H1 (cell line): ENCODE measurements around the gene ZNF280B.

Source experiments
- ATF3 ChIP-seq: IDR thresholded peaks from 2 replicates; pipeline ENCODE4 v1.6.1; 2011; ENCODE audit warnings: low read depth, mild to moderate bottlenecking, low read length; ENCODE audit not compliant: insufficient read depth
- CBX8 ChIP-seq: fragments of 300-800, 300-1000 bp; sonication (generic); IDR thresholded peaks from 2 replicates; pipeline ENCODE4 v1.7.1; 2016; ENCODE audit warnings: low read depth, low read length, borderline replicate concordance
- CEBPB ChIP-seq: IDR thresholded peaks from 2 replicates; pipeline ENCODE4 v1.6.1; 2012; ENCODE audit warnings: low read depth, low read length
- CHD1 ChIP-seq: IDR thresholded peaks from 2 replicates; pipeline ENCODE4 v1.6.1; 2012; ENCODE audit warnings: low read depth, low read length, improper control_type of control experiment
- CTCF ChIP-seq, 3 experiments: IDR thresholded peaks; 1 replicate in 2 of 3; 2 replicates in 1 of 3; pipeline versions ENCODE4 v1.5.1 to v1.6.1; 2011; ENCODE audit warnings: low read length in 3 of 3, mild to moderate bottlenecking in 3 of 3, inconsistent platforms in 2 of 3, low read depth in 1 of 3, moderate library complexity in 1 of 3; ENCODE audit not compliant: insufficient read depth in 1 of 3; ENCODE audit errors: control extremely low read depth in 1 of 3
- EZH2 ChIP-seq: fragments of 200-600 bp; sonication (generic); IDR thresholded peaks from 2 replicates; pipeline ENCODE4 v1.7.1; 2012; ENCODE audit warnings: low read depth, mild to moderate bottlenecking, moderate library complexity, low read length, inconsistent platforms; ENCODE audit not compliant: severe bottlenecking
- GTF2F1 ChIP-seq: IDR thresholded peaks from 2 replicates; pipeline ENCODE4 v1.6.1; 2012; ENCODE audit warnings: low read depth, low read length, improper control_type of control experiment, borderline replicate concordance
- HDAC2 ChIP-seq, 2 experiments: fragments of 300-600 bp in 1 of 2; sonication (generic) in 1 of 2; IDR thresholded peaks; 2 replicates each; pipeline ENCODE4 v1.6.1; 2011 to 2012; ENCODE audit warnings: low read depth in 2 of 2, low read length in 2 of 2, mild to moderate bottlenecking in 2 of 2, moderate library complexity in 2 of 2, borderline replicate concordance in 1 of 2, inconsistent platforms in 1 of 2
- MAX ChIP-seq: IDR thresholded peaks from 2 replicates; pipeline ENCODE4 v1.6.1; 2012; ENCODE audit warnings: inconsistent platforms
- POLR2A ChIP-seq, 2 experiments: IDR thresholded peaks; 1 replicate in 1 of 2; 2 replicates in 1 of 2; pipeline ENCODE4 v1.6.1; 2011; ENCODE audit warnings: low read depth in 2 of 2, low read length in 2 of 2, mild to moderate bottlenecking in 2 of 2; ENCODE audit errors: control extremely low read depth in 1 of 2
- POLR2AphosphoS5 ChIP-seq: IDR thresholded peaks from 2 replicates; pipeline ENCODE4 v1.6.1; 2011; ENCODE audit warnings: low read depth, low read length
- SIX5 ChIP-seq: IDR thresholded peaks from 2 replicates; pipeline ENCODE4 v1.6.1; 2011; ENCODE audit warnings: mild to moderate bottlenecking, low read depth, low read length
- SP1 ChIP-seq: IDR thresholded peaks from 2 replicates; pipeline ENCODE4 v1.6.1; 2011; ENCODE audit warnings: low read depth, low read length
- SRF ChIP-seq: IDR thresholded peaks from 2 replicates; pipeline ENCODE4 v1.6.1; 2011; ENCODE audit warnings: mild to moderate bottlenecking, low read depth, low read length, moderate library complexity

- TF ChIP-seq GTF2F1 (no peak), EZH2 (no peak), POLR2A (IDR thresholded peaks at IDR 0.05; ENCODE audit: control extremely low read depth in 1 of 2, low read depth in 2 of 2, low read length in 2 of 2) (no peak), POLR2AphosphoS5 (no peak), SIX5 (no peak), CEBPB (no peak), MAX (no peak), CTCF (IDR thresholded peaks at IDR 0.05; ENCODE audit: control extremely low read depth in 1 of 3, insufficient read depth in 1 of 3, low read depth in 1 of 3, low read length in 3 of 3) (no peak), HDAC2 (IDR thresholded peaks at IDR 0.05; ENCODE audit: borderline replicate concordance in 1 of 2, low read depth in 2 of 2, low read length in 2 of 2) (no peak), CBX8 (no peak), ATF3 (no peak), SP1 (no peak), CHD1 (no peak), SRF (no peak)
Measured at GRCh38 chr22:22478470-22478869, 30.1 kb downstream of the ZNF280B start.
